ENCODE data around the gene STOX2.

STOX2 gene

GRCh38 chr4:184067931-184068554 is 162.9 kb downstream of the STOX2 start:
- in situ Hi-C loops (cut with MboI; ENCODE audit: low sequenced_read_pairs), result no loop called here
